ENCODE results near the gene TUBGCP2. TPM values are rescaled to one million over a fixed set of nuclear protein-coding genes. Genes with fewer than 3 reads are reported as not detected.
A peak's percentile ranks its signal among the peaks of the same experiment; 100 is the strongest.

Gene TUBGCP2
- total RNA-seq, 4 donors from 2014 or later: 21.5 to 43.8 (median 36.5) TPM

GRCh38 chr10:133318494-133319127 lies 9.9 kb upstream of the TUBGCP2 start:
- H3K36me3 ChIP-seq: no peaks in the 10 kb centered on the region
- DNase-seq (no peak), ATAC-seq (peak in 1 of 2 donors; percentile 53)
- intact Hi-C loops (cut with DNase I; ENCODE audit: low total_unique reads) (no loop called here), in situ Hi-C loops (cut with MboI; ENCODE audit: low sequenced_read_pairs in 4 of 4) (no loop called here)
- H3K27me3 ChIP-seq: peaks cover 13 to 37% (median 16%) of the 10 kb centered on the region in 3 donors
- peaks cover 0 to 3% of the 10 kb centered on the region in 2 donors for H3K4me1 ChIP-seq
- TF ChIP-seq CTCF (IDR thresholded peaks at IDR 0.05 in 4 of 5, conservative IDR thresholded peaks at IDR 0.05 in 1 of 5) (peak; percentile 17 to 68 (median 43)), POLR2A (IDR thresholded peaks at IDR 0.05) (no peak)
- peak overlapping the region in 2 of 4 donors; percentile 30 to 38 for H3K4me3 ChIP-seq
- H3K9me3 ChIP-seq: no peaks in the 10 kb centered on the region
- H3K27ac ChIP-seq: no peak overlapping the region

- Histone ChIP-seq H3K9me3 (no peaks in the 10 kb centered on the region), H3K4me1 (peaks cover 0 to 3% of the 10 kb centered on the region in 2 donors), H3K27ac (no peak overlapping the region), H3K27me3 (peaks cover 13 to 30% (median 16%) of the 10 kb centered on the region in 3 donors), H3K4me3 (no peak overlapping the region), H3K36me3 (peaks cover 0 to 10% of the 10 kb centered on the region in 2 donors)
- ATAC-seq (no peak), DNase-seq (no peak)
- intact Hi-C loops (cut with DNase I; ENCODE audit: low total_unique reads) (no loop called here), in situ Hi-C loops (cut with MboI; ENCODE audit: low sequenced_read_pairs in 4 of 4) (no loop called here)
- TF ChIP-seq POLR2A (IDR thresholded peaks at IDR 0.05): no peak
- no peak for TF ChIP-seq CTCF (IDR thresholded peaks at IDR 0.05 in 4 of 5, conservative IDR thresholded peaks at IDR 0.05 in 1 of 5)
Measured at GRCh38 chr10:133316732-133317131, 8.1 kb upstream of the TUBGCP2 start.

GRCh38 chr10:133316266-133316665 lies 7.6 kb upstream of the TUBGCP2 start:
- intact Hi-C loops (cut with DNase I; ENCODE audit: low total_unique reads) (no loop called here), in situ Hi-C loops (cut with MboI; ENCODE audit: low sequenced_read_pairs in 4 of 4) (no loop called here)
- Histone ChIP-seq H3K27me3 (peaks cover 12 to 27% (median 16%) of the 10 kb centered on the region in 3 donors), H3K27ac (no peak overlapping the region), H3K9me3 (no peaks in the 10 kb centered on the region), H3K4me1 (peaks cover 0 to 3% of the 10 kb centered on the region in 2 donors), H3K36me3 (peaks cover 0 to 15% of the 10 kb centered on the region in 2 donors), H3K4me3 (no peak overlapping the region)
- DNase-seq (no peak), ATAC-seq (no peak)
- TF ChIP-seq POLR2A (IDR thresholded peaks at IDR 0.05) (no peak), CTCF (IDR thresholded peaks at IDR 0.05 in 4 of 5, conservative IDR thresholded peaks at IDR 0.05 in 1 of 5) (no peak)

- peaks cover 11 to 23% (median 15%) of the 10 kb centered on the region in 3 donors for H3K27me3 ChIP-seq
- H3K36me3 ChIP-seq: peaks cover 0 to 16% of the 10 kb centered on the region in 2 donors
- no peak overlapping the region for H3K27ac ChIP-seq
- peaks cover 0 to 3% of the 10 kb centered on the region in 2 donors for H3K4me1 ChIP-seq
- in situ Hi-C loops (cut with MboI; ENCODE audit: low sequenced_read_pairs in 4 of 4) (no loop called here), intact Hi-C loops (cut with DNase I; ENCODE audit: low total_unique reads) (no loop called here)
- TF ChIP-seq CTCF (IDR thresholded peaks at IDR 0.05 in 4 of 5, conservative IDR thresholded peaks at IDR 0.05 in 1 of 5) (no peak), POLR2A (IDR thresholded peaks at IDR 0.05) (no peak)
- ATAC-seq (no peak), DNase-seq (no peak)
- no peak overlapping the region for H3K4me3 ChIP-seq
- H3K9me3 ChIP-seq: no peaks in the 10 kb centered on the region
Measured at GRCh38 chr10:133315847-133316246, 7.2 kb upstream of the TUBGCP2 start.

Measured in gastrocnemius medialis (tissue), 4 donors.